H9 (cell line): ENCODE measurements around the gene SLC49A4. TPM values are rescaled to one million over a fixed set of nuclear protein-coding genes. Genes with fewer than 3 reads are reported as not detected.

ENCODE experiments used
- DNase-seq: peaks from one replicate; pipeline ENCODE4 v3.0.0-alpha.2; 2017
- H2AFZ ChIP-seq: one replicate; pipeline ENCODE4 v1.6.1; 2013; ENCODE audit warnings: mild to moderate bottlenecking, low read length, control low read depth, moderate library complexity
- H2AK5ac ChIP-seq: 2 replicates; pipeline ENCODE4 v1.6.1; 2013; ENCODE audit warnings: low read length, control low read depth, mixed read lengths; ENCODE audit not compliant: insufficient read length
- H2BK120ac ChIP-seq: one replicate; pipeline ENCODE4 v1.6.1; 2013; ENCODE audit warnings: low read depth, mild to moderate bottlenecking, low read length, control low read depth, inconsistent platforms; ENCODE audit not compliant: poor library complexity, severe bottlenecking
- H2BK12ac ChIP-seq: 2 replicates; pipeline ENCODE4 v1.6.1; 2013; ENCODE audit warnings: low read length, control low read depth, mixed read lengths, low read depth; ENCODE audit not compliant: insufficient read length
- H2BK15ac ChIP-seq: 2 replicates; pipeline ENCODE4 v1.6.1; 2013; ENCODE audit warnings: low read depth, low read length, control low read depth
- H2BK20ac ChIP-seq: one replicate; pipeline ENCODE4 v1.6.1; 2013; ENCODE audit warnings: low read depth, mild to moderate bottlenecking, low read length, control low read depth, inconsistent platforms; ENCODE audit not compliant: poor library complexity, severe bottlenecking
- H2BK5ac ChIP-seq: 2 replicates; pipeline ENCODE4 v1.6.1; 2013; ENCODE audit warnings: low read length, control low read depth, mixed read lengths; ENCODE audit not compliant: insufficient read length
- H3K14ac ChIP-seq: 2 replicates; pipeline ENCODE4 v1.6.1; 2013; ENCODE audit warnings: low read length, control low read depth; ENCODE audit not compliant: insufficient read depth
- H3K18ac ChIP-seq: 2 replicates; pipeline ENCODE4 v1.6.1; 2013; ENCODE audit warnings: low read depth, mild to moderate bottlenecking, mixed read lengths, low read length, control low read depth; ENCODE audit not compliant: insufficient read length
- H3K23ac ChIP-seq: 2 replicates; pipeline ENCODE4 v1.6.1; 2013; ENCODE audit warnings: low read length, control low read depth, mixed read lengths, low read depth; ENCODE audit not compliant: insufficient read length
- H3K23me2 ChIP-seq: 2 replicates; pipeline ENCODE4 v1.6.1; 2013; ENCODE audit warnings: low read depth, mild to moderate bottlenecking, mixed read lengths, low read length, control low read depth; ENCODE audit not compliant: insufficient read length, poor library complexity, severe bottlenecking
- H3K27ac ChIP-seq: 2 replicates; pipeline ENCODE4 v1.5.1; 2013; ENCODE audit warnings: low read length, control low read depth, mixed read lengths, low read depth; ENCODE audit not compliant: insufficient read length
- H3K27me3 ChIP-seq: 2 replicates; pipeline ENCODE4 v1.6.1; 2013; ENCODE audit warnings: low read length, control low read depth, inconsistent platforms; ENCODE audit not compliant: insufficient read depth
- H3K4ac ChIP-seq: 2 replicates; pipeline ENCODE4 v1.6.1; 2013; ENCODE audit warnings: low read depth, mild to moderate bottlenecking, control low read depth, inconsistent platforms, low read length, moderate library complexity
- H3K4me1 ChIP-seq: 2 replicates; pipeline ENCODE4 v1.6.1; 2013; ENCODE audit warnings: low read length, control low read depth, inconsistent platforms; ENCODE audit not compliant: insufficient read depth
- H3K4me2 ChIP-seq: 2 replicates; pipeline ENCODE4 v1.6.1; 2013; ENCODE audit warnings: low read length, control low read depth, mixed read lengths; ENCODE audit not compliant: insufficient read length, insufficient read depth
- H3K56ac ChIP-seq: 2 replicates; pipeline ENCODE4 v1.6.1; 2013; ENCODE audit warnings: low read depth, mild to moderate bottlenecking, mixed read lengths, low read length, control low read depth; ENCODE audit not compliant: insufficient read length
- H3K79me1 ChIP-seq: 2 replicates; pipeline ENCODE4 v1.6.1; 2013; ENCODE audit warnings: low read depth, mild to moderate bottlenecking, moderate library complexity, low read length, control low read depth, inconsistent platforms; ENCODE audit not compliant: insufficient read depth, poor library complexity, severe bottlenecking
- H3K79me2 ChIP-seq: 2 replicates; pipeline ENCODE4 v1.6.1; 2013; ENCODE audit warnings: low read length, control low read depth, inconsistent platforms; ENCODE audit not compliant: insufficient read depth
- H3K9ac ChIP-seq: 2 replicates; pipeline ENCODE4 v1.6.1; 2013; ENCODE audit warnings: low read length, control low read depth, mixed read lengths; ENCODE audit not compliant: insufficient read length; ENCODE audit errors: extremely low read depth
- H3K9me3 ChIP-seq: one replicate; pipeline ENCODE4 v1.6.1; 2013; ENCODE audit warnings: low read depth, low read length, inconsistent platforms; ENCODE audit not compliant: control insufficient read depth
- H3T11ph ChIP-seq: one replicate; pipeline ENCODE4 v1.6.1; 2013; ENCODE audit warnings: mild to moderate bottlenecking, low read length, control low read depth, inconsistent platforms
- H4K20me1 ChIP-seq: one replicate; pipeline ENCODE4 v1.6.1; 2013; ENCODE audit not compliant: control insufficient read depth, insufficient read length, insufficient read depth
- H4K5ac ChIP-seq: 2 replicates; pipeline ENCODE4 v1.6.1; 2013; ENCODE audit warnings: low read depth, mild to moderate bottlenecking, mixed read lengths, low read length, control low read depth; ENCODE audit not compliant: insufficient read length
- H4K8ac ChIP-seq: replicated peaks from 2 replicates; pipeline ENCODE4 v1.6.1; 2013; ENCODE audit warnings: low read length, control low read depth, mixed read lengths, low read depth; ENCODE audit not compliant: insufficient read length
- H4K91ac ChIP-seq: 2 replicates; pipeline ENCODE4 v1.6.1; 2013; ENCODE audit warnings: low read depth, mild to moderate bottlenecking, moderate library complexity, mixed read lengths, low read length, control low read depth; ENCODE audit not compliant: insufficient read length
- H3K27ac Mint-ChIP-seq, 3 experiments: 2 replicates in 2 of 3; 3 replicates in 1 of 3; pipeline ENCODE4 v1.8.0; 2020 to 2021; ENCODE audit warnings: mixed read lengths in 3 of 3, mild to moderate bottlenecking in 1 of 3, moderate library complexity in 1 of 3
- H3K27me3 Mint-ChIP-seq: 2 replicates; pipeline ENCODE4 v1.8.0; 2021; ENCODE audit warnings: low read depth, mild to moderate bottlenecking, moderate library complexity, mixed read lengths
- H3K36me3 Mint-ChIP-seq, 3 experiments: 2 replicates in 2 of 3; 3 replicates in 1 of 3; pipeline ENCODE4 v1.8.0; 2020 to 2021; ENCODE audit warnings: low read depth in 3 of 3, mixed read lengths in 3 of 3; ENCODE audit not compliant: insufficient read depth in 1 of 3
- H3K4me1 Mint-ChIP-seq, 2 experiments: 2 replicates each; pipeline ENCODE4 v1.8.0; 2020; ENCODE audit warnings: mixed read lengths in 2 of 2
- H3K4me3 Mint-ChIP-seq, 2 experiments: 2 replicates in 1 of 2; 3 replicates in 1 of 2; pipeline ENCODE4 v1.8.0; 2020 to 2021; ENCODE audit warnings: mild to moderate bottlenecking in 2 of 2, mixed read lengths in 2 of 2, moderate library complexity in 1 of 2
- H3K9me3 Mint-ChIP-seq, 2 experiments: 2 replicates in 1 of 2; 3 replicates in 1 of 2; pipeline ENCODE4 v1.8.0; 2020; ENCODE audit warnings: mild to moderate bottlenecking in 2 of 2, mixed read lengths in 2 of 2, moderate library complexity in 1 of 2
- WGBS: extraction: QIAGEN DNeasy Blood & Tissue Kit; methylation state at CpG from one replicate; pipeline ENCODE4 v1.1.7; 2013; ENCODE audit warnings: missing lambda C conversion rate, low lambda C conversion rate, mixed read lengths; ENCODE audit not compliant: insufficient read length; ENCODE audit errors: extremely low coverage; 5-methylcytosine and 5-hydroxymethylcytosine counted together
- total RNA-seq: library from RNA; stranded (reverse); gene quantifications from 2 replicates; pipeline ENCODE4 v1.2.1, GENCODE V29; 2021
- TF ChIP-seq, protein P1 (sequence below): fragments of 200-600 bp; sonication (generic); conservative IDR thresholded peaks from 3 replicates; pipeline ENCODE4 v1.8.0; 2021; ENCODE audit warnings: antibody characterized with exemption, mild to moderate bottlenecking

SLC49A4 gene
- total RNA-seq, 1 experiment from 2014 or later: 10.7 TPM

- H3K4ac ChIP-seq: no peak overlapping the region
- H3K4me2 ChIP-seq: no peak overlapping the region
- H4K20me1 ChIP-seq: no peaks in the 10 kb centered on the region
- H2BK5ac ChIP-seq: no peak overlapping the region
- TF ChIP-seq, protein P1, sequence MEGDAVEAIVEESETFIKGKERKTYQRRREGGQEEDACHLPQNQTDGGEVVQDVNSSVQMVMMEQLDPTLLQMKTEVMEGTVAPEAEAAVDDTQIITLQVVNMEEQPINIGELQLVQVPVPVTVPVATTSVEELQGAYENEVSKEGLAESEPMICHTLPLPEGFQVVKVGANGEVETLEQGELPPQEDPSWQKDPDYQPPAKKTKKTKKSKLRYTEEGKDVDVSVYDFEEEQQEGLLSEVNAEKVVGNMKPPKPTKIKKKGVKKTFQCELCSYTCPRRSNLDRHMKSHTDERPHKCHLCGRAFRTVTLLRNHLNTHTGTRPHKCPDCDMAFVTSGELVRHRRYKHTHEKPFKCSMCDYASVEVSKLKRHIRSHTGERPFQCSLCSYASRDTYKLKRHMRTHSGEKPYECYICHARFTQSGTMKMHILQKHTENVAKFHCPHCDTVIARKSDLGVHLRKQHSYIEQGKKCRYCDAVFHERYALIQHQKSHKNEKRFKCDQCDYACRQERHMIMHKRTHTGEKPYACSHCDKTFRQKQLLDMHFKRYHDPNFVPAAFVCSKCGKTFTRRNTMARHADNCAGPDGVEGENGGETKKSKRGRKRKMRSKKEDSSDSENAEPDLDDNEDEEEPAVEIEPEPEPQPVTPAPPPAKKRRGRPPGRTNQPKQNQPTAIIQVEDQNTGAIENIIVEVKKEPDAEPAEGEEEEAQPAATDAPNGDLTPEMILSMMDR: no peak
- no peak overlapping the region for H2BK120ac ChIP-seq
- no peaks in the 10 kb centered on the region for H3K79me2 ChIP-seq
- H3K14ac ChIP-seq: no peak overlapping the region
- no peak overlapping the region for H3K18ac ChIP-seq
- no peak overlapping the region for H3K27ac Mint-ChIP-seq
- WGBS: no CpG with 5 or more reads among the region's 4 CpGs
- H3K4me1 Mint-ChIP-seq: peaks cover 0 to 14% of the 10 kb centered on the region in 2 experiments; a peak in 2 of 4 replicates
- no peaks in the 10 kb centered on the region for H3K79me1 ChIP-seq
- no peak overlapping the region for H2AK5ac ChIP-seq
- H3K56ac ChIP-seq: no peak overlapping the region
- no peak overlapping the region for H3T11ph ChIP-seq
- no peak overlapping the region for H4K91ac ChIP-seq
- no peak overlapping the region for H2BK20ac ChIP-seq
- no peak for DNase-seq
- no peaks in the 10 kb centered on the region for H3K23me2 ChIP-seq
- no peak overlapping the region for H4K5ac ChIP-seq
- H3K4me3 Mint-ChIP-seq: no peak overlapping the region
- no peaks in the 10 kb centered on the region; the same call in 1 of the 2 replicates for H3K27me3 Mint-ChIP-seq
- no peaks in the 10 kb centered on the region for H3K4me1 ChIP-seq
- H4K8ac ChIP-seq: no peak overlapping the region
- H3K27ac ChIP-seq: no peak overlapping the region
- no peaks in the 10 kb centered on the region for H3K27me3 ChIP-seq
- no peak overlapping the region for H2BK12ac ChIP-seq
- H3K9me3 ChIP-seq: no peaks in the 10 kb centered on the region
- no peak overlapping the region for H2BK15ac ChIP-seq
- H3K9me3 Mint-ChIP-seq: no peaks in the 10 kb centered on the region
- no peak overlapping the region for H3K9ac ChIP-seq
- no peak overlapping the region for H3K23ac ChIP-seq
- H2AFZ ChIP-seq: no peak overlapping the region
- H3K36me3 Mint-ChIP-seq: peaks cover 0 to 13% (median 3%) of the 10 kb centered on the region in 3 experiments; a peak in 3 of 7 replicates
These were observed 112.6 kb downstream of the SLC49A4 start for GRCh38 chr3:122907471-122907870.
